ENCODE results near the gene NLRP5. TPM values are rescaled to one million over a fixed set of nuclear protein-coding genes. Genes with fewer than 3 reads are reported as not detected.

Gene NLRP5
- total and polyA plus RNA-seq, 12 donors: not detected

- peaks cover 3 to 41% (median 21%) of the 10 kb centered on the region in 9 donors for H3K4me1 ChIP-seq
- H3K27me3 ChIP-seq: no peaks in the 10 kb centered on the region
- ATAC-seq (no peak), DNase-seq (peak in 1 of 2 donors; percentile 16)
- no peak overlapping the region for H3K27ac ChIP-seq
- TF ChIP-seq CTCF (IDR thresholded peaks at IDR 0.05): no peak
- H3K9me3 ChIP-seq: no peaks in the 10 kb centered on the region
- 85 to 87% methylated on average over 25 of the region's 25 CpGs for WGBS, 2 donors
- peaks cover 0 to 57% (median 9%) of the 10 kb centered on the region in 9 donors for H3K36me3 ChIP-seq
- no peak overlapping the region for H3K4me3 ChIP-seq
- intact Hi-C loops (cut with DNase I): loop anchor here in 1 of 10 donors (10.0 kb wide), 1 partner anchor 54 kb away; no protein-coding TSS in a partner anchor
Observed at GRCh38 chr19:56101095-56101494, 114.5 kb downstream of the NLRP5 start.

- intact Hi-C loops (cut with DNase I): loop anchor here in 1 of 10 donors (10.0 kb wide), 1 partner anchor 53 kb away; no protein-coding TSS in a partner anchor
- no peak overlapping the region for H3K27ac ChIP-seq
- no peaks in the 10 kb centered on the region for H3K27me3 ChIP-seq
- peaks cover 3 to 41% (median 22%) of the 10 kb centered on the region in 9 donors for H3K4me1 ChIP-seq
- DNase-seq (peak in 1 of 2 donors; percentile 5), ATAC-seq (no peak)
- H3K9me3 ChIP-seq: no peaks in the 10 kb centered on the region
- 91 to 92% methylated on average over 34 of the region's 34 CpGs for WGBS, 2 donors
- TF ChIP-seq CTCF (IDR thresholded peaks at IDR 0.05): no peak
- H3K4me3 ChIP-seq: no peak overlapping the region
- peaks cover 0 to 62% (median 9%) of the 10 kb centered on the region in 9 donors for H3K36me3 ChIP-seq
Observed at GRCh38 chr19:56101746-56102535, 115.4 kb downstream of the NLRP5 start.

- intact Hi-C loops (cut with DNase I): loop anchor here in 1 of 10 donors (10.0 kb wide), 1 partner anchor 52 kb away; no protein-coding TSS in a partner anchor
- H3K27ac ChIP-seq: no peak overlapping the region
- 74 to 75% methylated on average over 20 of the region's 20 CpGs for WGBS, 2 donors
Observed at GRCh38 chr19:56103027-56103614, 116.5 kb downstream of the NLRP5 start.

More at GRCh38 chr19:56103027-56103614, 116.5 kb downstream of the NLRP5 start:
- Histone ChIP-seq H3K27me3 (no peaks in the 10 kb centered on the region), H3K4me1 (peaks cover 4 to 40% (median 25%) of the 10 kb centered on the region in 9 donors), H3K9me3 (no peaks in the 10 kb centered on the region), H3K36me3 (peaks cover 0 to 52% (median 9%) of the 10 kb centered on the region in 9 donors), H3K4me3 (no peak overlapping the region)
- ATAC-seq: no peak
- no peak for TF ChIP-seq CTCF (IDR thresholded peaks at IDR 0.05)
- DNase-seq: peak in 1 of 2 donors; percentile 9

Measured in heart right ventricle (tissue), 16 donors.